GM08714 (cell line): ENCODE data around the gene PDE8B.

Experiments
- H3K4me3 ChIP-seq: fragments of 200-500 bp; sonication (Bioruptor generic); 2 replicates; pipeline ENCODE4 v1.5.1; 2014; ENCODE audit warnings: mild to moderate bottlenecking, low read length, inconsistent platforms
- ZNF274 ChIP-seq: IDR thresholded peaks from 2 replicates; pipeline ENCODE4 v1.6.1; 2012; ENCODE audit warnings: mild to moderate bottlenecking, low read depth, low read length

PDE8B gene

DNA sequence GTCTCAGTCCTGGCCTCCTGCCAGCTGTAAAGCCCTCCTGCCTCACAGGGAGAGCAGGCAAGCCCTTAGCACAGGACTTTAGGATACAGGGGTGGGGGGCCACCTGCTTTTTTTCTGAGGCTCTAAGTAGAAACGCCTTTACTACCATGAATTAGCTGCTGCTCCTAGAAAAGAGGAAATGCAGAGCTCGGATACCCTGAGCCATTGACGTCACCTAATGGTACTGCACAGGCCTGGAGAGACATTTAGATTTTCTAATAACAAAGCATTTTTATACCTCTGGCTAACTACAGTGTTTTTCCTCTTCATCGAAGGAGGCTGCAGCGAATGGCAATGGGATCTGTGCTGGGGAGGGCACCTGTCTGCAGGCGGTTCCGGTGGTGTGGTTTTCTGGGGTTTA, 144.6 kb downstream of the PDE8B start:
- TF ChIP-seq ZNF274, result no peak
- H3K4me3 ChIP-seq, result no peak overlapping the region

- TF ChIP-seq ZNF274, result no peak
Measured at GRCh38 chr5:77355751-77356150, 145.3 kb downstream of the PDE8B start.

DNA sequence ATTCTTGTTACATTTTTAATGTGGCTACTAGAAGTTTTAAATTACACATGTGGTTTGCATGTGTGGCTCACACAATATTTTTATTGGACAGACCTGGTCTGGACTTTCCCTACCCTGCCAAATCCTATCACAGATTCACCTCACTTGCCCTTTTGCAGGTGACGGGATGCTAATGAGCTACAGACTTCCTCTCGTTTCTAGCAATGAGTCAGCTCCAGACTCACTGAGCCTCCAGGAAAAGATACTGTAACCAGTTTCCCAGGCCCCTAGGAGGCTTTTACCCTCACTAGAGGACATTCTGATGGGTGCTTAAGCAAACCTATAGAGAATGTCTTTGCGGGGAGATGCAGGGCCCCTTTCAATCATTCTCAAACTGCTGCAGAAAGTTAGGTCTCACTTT, 146.3 kb downstream of the PDE8B start:
- TF ChIP-seq ZNF274, result no peak
- H3K4me3 ChIP-seq, result no peak overlapping the region

More at GRCh38 chr5:77355751-77356150, 145.3 kb downstream of the PDE8B start:
- no peak overlapping the region for H3K4me3 ChIP-seq

- no peak for TF ChIP-seq ZNF274
- no peak overlapping the region for H3K4me3 ChIP-seq
Measured at GRCh38 chr5:77358255-77359205, 148.1 kb downstream of the PDE8B start.

DNA sequence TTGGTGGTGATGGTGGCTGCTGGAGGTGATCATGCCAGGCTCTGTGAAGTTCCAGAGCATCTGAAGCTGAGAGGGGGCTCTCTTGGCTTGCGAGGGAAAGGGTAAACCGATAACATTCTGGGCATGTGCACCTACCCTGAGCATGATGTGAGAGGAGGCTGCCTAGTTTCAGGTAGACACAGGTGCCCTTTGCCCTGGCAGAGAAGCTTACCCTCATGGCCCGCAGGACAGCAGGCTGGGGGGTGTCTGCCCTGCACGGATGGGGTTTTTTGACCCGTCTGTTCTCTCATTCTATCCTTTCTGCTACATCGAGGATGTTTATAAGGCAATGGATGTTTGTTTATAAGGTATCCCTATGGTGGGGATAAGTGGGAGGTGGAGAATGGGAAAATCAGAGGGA, 148.8 kb downstream of the PDE8B start:
- H3K4me3 ChIP-seq, result no peak overlapping the region
- no peak for TF ChIP-seq ZNF274

DNA sequence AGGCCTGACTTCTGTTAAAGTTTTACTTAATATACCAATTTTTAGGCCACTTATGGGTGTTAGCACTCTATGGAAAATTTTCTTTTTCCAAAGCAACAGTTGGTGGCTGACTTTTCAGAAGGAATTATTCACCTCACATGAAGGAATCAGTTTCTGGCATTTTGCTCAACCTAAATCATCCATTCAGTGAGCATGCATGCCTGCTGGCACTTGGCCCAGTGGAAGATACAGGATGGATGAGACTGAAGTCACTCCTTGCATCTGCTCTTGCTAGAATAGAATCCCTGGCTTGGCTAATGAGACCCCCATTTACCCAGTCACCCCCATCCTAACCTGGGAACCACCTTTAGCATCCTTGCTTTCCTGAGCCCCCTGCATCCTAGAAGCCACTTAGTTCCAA, 149.9 kb downstream of the PDE8B start:
- no peak overlapping the region for H3K4me3 ChIP-seq
- TF ChIP-seq ZNF274, result no peak

- H3K4me3 ChIP-seq, result no peak overlapping the region
- no peak for TF ChIP-seq ZNF274
Measured at GRCh38 chr5:77360973-77361372, 150.5 kb downstream of the PDE8B start.

DNA sequence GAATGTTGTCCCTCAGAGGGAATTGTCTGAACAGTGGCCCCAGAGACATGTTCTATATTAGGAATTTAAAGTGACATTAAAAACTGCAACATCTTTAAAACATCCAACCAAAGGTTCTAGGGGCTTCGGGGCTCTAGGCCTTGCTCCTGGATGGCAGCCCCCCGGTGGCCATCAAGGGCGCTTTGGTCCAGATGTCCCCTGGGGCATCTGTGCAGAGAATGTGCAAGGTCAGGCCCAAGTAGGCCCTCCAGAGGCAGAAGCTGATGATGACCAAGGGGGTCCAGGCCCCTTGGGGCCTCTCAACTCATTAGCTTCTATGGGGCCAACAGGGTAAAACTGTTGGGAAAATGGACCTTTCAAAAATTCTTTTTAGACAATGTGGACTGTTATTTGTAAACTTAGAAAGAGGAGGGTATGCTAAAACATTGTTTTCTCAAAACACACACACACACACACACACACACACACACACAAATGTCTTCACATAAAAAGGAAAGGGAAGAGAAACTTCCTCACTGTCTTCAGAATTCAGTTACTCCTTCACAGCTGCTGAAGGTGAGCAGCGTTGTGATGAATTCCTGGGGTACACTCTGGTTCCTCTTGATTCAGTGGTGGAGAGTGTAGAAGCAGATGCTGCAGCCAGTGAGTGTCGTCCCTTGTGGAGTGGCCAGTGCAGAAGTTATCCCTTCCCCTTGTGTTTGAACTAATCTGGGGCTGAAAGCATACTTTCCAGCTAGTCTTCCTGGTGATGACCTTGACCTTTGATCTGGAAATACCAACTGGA, 156.4 kb downstream of the PDE8B start:
- TF ChIP-seq ZNF274, result no peak

GRCh38 chr5:77367741-77368140, 157.3 kb downstream of the PDE8B start:
- no peak overlapping the region for H3K4me3 ChIP-seq
- TF ChIP-seq ZNF274, result no peak

More for the DNA sequence above, 156.4 kb downstream of the PDE8B start:
- no peak overlapping the region for H3K4me3 ChIP-seq

- H3K4me3 ChIP-seq, result no peak overlapping the region
- no peak for TF ChIP-seq ZNF274
Measured at GRCh38 chr5:77368367-77368766, 157.9 kb downstream of the PDE8B start.

DNA sequence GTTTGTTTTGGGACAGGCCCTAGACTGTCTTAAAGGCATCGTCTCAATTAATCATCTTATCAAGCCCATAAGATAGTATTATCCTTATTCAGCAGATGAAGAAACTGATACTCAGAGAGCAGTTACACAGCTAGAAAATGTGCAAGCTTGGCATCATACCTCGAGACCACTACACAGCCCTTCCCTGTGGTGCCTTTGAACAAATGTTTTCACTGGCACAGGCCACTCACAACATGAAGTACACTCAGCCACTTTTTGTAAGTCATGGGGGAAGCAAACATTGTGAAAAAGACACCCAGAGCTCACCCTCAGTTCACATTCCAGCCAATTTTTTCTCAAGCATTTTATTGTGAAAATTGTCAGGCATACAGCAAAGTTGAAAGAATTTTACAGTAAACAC, 159.1 kb downstream of the PDE8B start:
- TF ChIP-seq ZNF274, result no peak
- H3K4me3 ChIP-seq, result no peak overlapping the region

- H3K4me3 ChIP-seq, result no peak overlapping the region
- TF ChIP-seq ZNF274, result no peak
Measured at GRCh38 chr5:77374686-77375085, 164.2 kb downstream of the PDE8B start.

DNA sequence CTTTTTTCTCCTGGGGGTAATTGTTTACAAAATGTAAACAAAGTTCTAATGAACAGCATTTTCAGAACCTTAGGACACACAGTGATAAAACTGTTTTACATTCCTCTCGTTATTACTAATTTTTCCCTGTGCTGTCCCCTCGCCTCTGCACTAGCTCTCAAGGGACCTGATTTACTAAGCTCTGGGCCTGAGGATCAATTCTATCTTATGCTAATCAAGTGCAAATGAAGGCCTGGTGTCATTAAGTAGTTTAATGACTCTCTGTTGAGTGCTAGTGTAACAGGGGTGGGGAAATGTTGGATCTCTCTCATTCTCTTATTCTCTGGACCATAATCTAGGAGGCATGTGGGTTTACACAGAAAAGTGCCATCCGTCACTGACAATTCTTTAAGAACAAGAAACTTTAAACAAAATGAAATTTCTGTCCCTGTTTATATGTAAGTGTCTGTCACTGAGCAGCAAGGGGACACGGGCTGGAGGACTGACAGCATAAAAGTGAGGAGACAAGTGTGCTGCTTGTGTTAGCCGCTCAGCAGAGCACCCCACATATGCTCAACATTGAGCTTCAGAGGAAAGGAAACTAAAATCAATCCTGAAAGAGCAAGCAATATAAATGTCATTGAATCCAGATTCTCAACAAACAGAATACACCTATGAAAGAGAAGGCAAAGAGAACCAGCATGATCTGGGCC, 166.3 kb downstream of the PDE8B start:
- no peak overlapping the region for H3K4me3 ChIP-seq
- TF ChIP-seq ZNF274, result no peak

DNA sequence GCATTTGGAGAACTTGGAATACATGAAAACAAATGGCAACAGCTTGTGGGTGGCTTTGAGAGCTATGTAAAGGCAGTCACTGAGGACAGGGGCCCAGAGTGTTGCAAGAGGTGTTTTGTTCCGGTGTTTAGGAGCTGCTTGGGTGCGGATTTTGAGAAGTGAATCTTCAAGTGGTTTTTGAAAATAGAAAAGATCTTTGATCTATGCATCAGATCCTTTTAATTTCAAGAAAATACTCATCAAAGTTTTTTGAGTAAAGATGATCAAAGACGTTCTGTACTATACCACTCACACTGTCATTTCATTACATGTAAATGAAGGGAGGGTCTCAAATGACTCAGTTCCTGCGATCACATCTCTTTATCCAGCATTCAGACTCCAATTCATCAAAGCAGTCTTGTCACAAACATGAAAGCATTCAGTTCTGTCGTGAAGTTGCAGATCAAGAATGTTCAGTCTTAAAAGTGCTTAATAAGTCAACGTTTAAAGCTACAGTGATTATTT, 169.1 kb downstream of the PDE8B start:
- no peak for TF ChIP-seq ZNF274
- no peak overlapping the region for H3K4me3 ChIP-seq
